SKM-1 treated with dmso at 0.1 percent for 144 hours (cell line): ENCODE data around the gene MRPL24.
A peak's percentile ranks its signal among the peaks of the same experiment; 100 is the strongest.

Experiments
- DNase-seq: peaks from one replicate; lab custom pipeline; 2025; ENCODE audit not compliant: unreplicated experiment; lab: John Stamatoyannopoulos, UW

The MRPL24 gene

GRCh38 chr1:156711011-156711817 is 29.7 kb downstream of the MRPL24 start:
- no peak for DNase-seq

GRCh38 chr1:156709757-156710489 is 31.0 kb downstream of the MRPL24 start:
- DNase-seq = no peak

- DNase-seq = no peak
Measured at GRCh38 chr1:156709031-156709430, 31.9 kb downstream of the MRPL24 start.

- no peak for DNase-seq
Measured at GRCh38 chr1:156708218-156708661, 32.6 kb downstream of the MRPL24 start.

- no peak for DNase-seq
Measured at GRCh38 chr1:156707417-156708217, 33.3 kb downstream of the MRPL24 start.

- no peak for DNase-seq
Measured at GRCh38 chr1:156706657-156707416, 34.1 kb downstream of the MRPL24 start.

- DNase-seq = peak; percentile 20
Measured at GRCh38 chr1:156705918-156706656, 34.8 kb downstream of the MRPL24 start.

- no peak for DNase-seq
Measured at GRCh38 chr1:156705321-156705917, 35.5 kb downstream of the MRPL24 start, which contains the start of gene CRABP2. TSS of gene CRABP2 (minus strand) at chr1:156705583. CDS start at chr1:156705446, 137 bp downstream.

GRCh38 chr1:156704930-156705320 is 36.0 kb downstream of the MRPL24 start:
- DNase-seq = no peak

- DNase-seq = no peak
Measured at GRCh38 chr1:156704166-156704711, 36.6 kb downstream of the MRPL24 start.

GRCh38 chr1:156703741-156704140 is 37.1 kb downstream of the MRPL24 start:
- DNase-seq = no peak

GRCh38 chr1:156703336-156703735 is 37.6 kb downstream of the MRPL24 start:
- DNase-seq = no peak

- no peak for DNase-seq
Measured at GRCh38 chr1:156700736-156701531, 40.0 kb downstream of the MRPL24 start.

GRCh38 chr1:156698995-156699394 is 41.9 kb downstream of the MRPL24 start:
- no peak for DNase-seq

GRCh38 chr1:156697481-156697880 is 43.4 kb downstream of the MRPL24 start:
- DNase-seq = no peak

GRCh38 chr1:156696755-156697154 is 44.1 kb downstream of the MRPL24 start:
- DNase-seq = no peak

GRCh38 chr1:156694690-156694962 is 46.3 kb downstream of the MRPL24 start:
- DNase-seq = no peak

- no peak for DNase-seq
Measured at GRCh38 chr1:156693848-156694689, 46.8 kb downstream of the MRPL24 start.
